HepG2 (cell line): Measurements from ENCODE around the gene DDRGK1. TPM values are rescaled to one million over a fixed set of nuclear protein-coding genes. Genes with fewer than 3 reads are reported as not detected.

ENCODE experiments used
- ATF1 ChIP-seq: IDR thresholded peaks from 2 replicates; pipeline ENCODE4 v1.6.1; 2016; ENCODE audit warnings: mild to moderate bottlenecking, control low read depth
- DMAP1 ChIP-seq: IDR thresholded peaks from 2 replicates; pipeline ENCODE4 v1.6.1; 2016
- ELF1 ChIP-seq: sonication (generic); formaldehyde crosslinking; IDR thresholded peaks from 2 replicates; pipeline ENCODE4 v1.4.0; 2020; ENCODE audit warnings: missing genetic modification reagents
- HHEX ChIP-seq: IDR thresholded peaks from 2 replicates; pipeline ENCODE4 v1.6.1; 2016; ENCODE audit warnings: control low read depth
- KDM1A ChIP-seq: IDR thresholded peaks from 2 replicates; pipeline ENCODE4 v1.6.1; 2016; ENCODE audit warnings: missing compliant biosample characterization
- KDM2A ChIP-seq: sonication (generic); formaldehyde crosslinking; IDR thresholded peaks from 2 replicates; pipeline ENCODE4 v1.4.0; 2020; ENCODE audit warnings: low read depth, missing genetic modification reagents, borderline replicate concordance
- KLF15 ChIP-seq: sonication (generic); formaldehyde crosslinking; IDR thresholded peaks from 2 replicates; pipeline ENCODE4 v1.8.1; 2023; ENCODE audit warnings: borderline replicate concordance, mild to moderate bottlenecking, inconsistent platforms, missing genetic modification reagents, mixed read lengths
- LBX2 ChIP-seq: sonication (generic); formaldehyde crosslinking; IDR thresholded peaks from 2 replicates; pipeline ENCODE4 v1.5.0; 2020; ENCODE audit warnings: missing genetic modification reagents, mild to moderate bottlenecking, borderline replicate concordance
- ZBTB10 ChIP-seq: sonication (generic); formaldehyde crosslinking; IDR thresholded peaks from 2 replicates; pipeline ENCODE4 v1.4.0; 2020; ENCODE audit warnings: missing genetic modification reagents, borderline replicate concordance
- ZBTB3 ChIP-seq: sonication (generic); formaldehyde crosslinking; IDR thresholded peaks from 2 replicates; pipeline ENCODE4 v1.4.0; 2020; ENCODE audit warnings: low read depth, mild to moderate bottlenecking, moderate library complexity, missing genetic modification reagents, borderline replicate concordance
- ZFP36L1 ChIP-seq: sonication (generic); formaldehyde crosslinking; IDR thresholded peaks from 2 replicates; pipeline ENCODE4 v1.8.0; 2022; ENCODE audit warnings: mild to moderate bottlenecking, missing genetic modification reagents, moderate library complexity
- ZNF232 ChIP-seq: sonication (generic); formaldehyde crosslinking; IDR thresholded peaks from 2 replicates; pipeline ENCODE4 v1.4.0; 2020; ENCODE audit warnings: missing genetic modification reagents, borderline replicate concordance
- ZNF782 ChIP-seq: sonication (generic); formaldehyde crosslinking; IDR thresholded peaks from 2 replicates; pipeline ENCODE4 v1.4.0; 2020; ENCODE audit warnings: missing genetic modification reagents, mild to moderate bottlenecking, borderline replicate concordance
- ZNF83 ChIP-seq: sonication (generic); formaldehyde crosslinking; IDR thresholded peaks from 2 replicates; pipeline ENCODE4 v1.4.0; 2020; ENCODE audit warnings: missing genetic modification reagents, mild to moderate bottlenecking, borderline replicate concordance
- polyA plus RNA-seq, 8 experiments: library from polyadenylated mRNA; depleted of rRNA in 3 of 8; stranded (reverse) in 7 of 8; unstranded in 1 of 8; fragments of >200 nt; fragmentation: Illumina TruSeq in 4 of 8; extraction: Trizol in 4 of 8; gene quantifications; 2 replicates each; pipeline versions ENCODE4 v1.2.1 to v1.2.3, GENCODE V29; 2011 to 2016; ENCODE audit warnings: low read depth in 4 of 8, missing spikeins in 1 of 8, mixed read lengths in 1 of 8; ENCODE audit not compliant: insufficient read depth in 1 of 8
- total RNA-seq, 5 experiments: library from RNA; depleted of rRNA; stranded (reverse); fragments of >200 nt; fragmentation: Illumina TruSeq; extraction: Trizol; gene quantifications; 2 replicates each; pipeline ENCODE4 v1.2.3, GENCODE V29; 2016; ENCODE audit warnings: low read depth in 1 of 5
- TF ChIP-seq, protein P1 (sequence below): sonication (generic); formaldehyde crosslinking; IDR thresholded peaks from 2 replicates; pipeline ENCODE4 v1.5.0; 2020; ENCODE audit warnings: mild to moderate bottlenecking, missing genetic modification reagents
- TF ChIP-seq, protein P2 (sequence below): sonication (generic); formaldehyde crosslinking; IDR thresholded peaks from 2 replicates; pipeline ENCODE4 v1.4.0; 2020; ENCODE audit warnings: missing genetic modification reagents, borderline replicate concordance

DDRGK1 gene
- total and polyA plus RNA-seq, 2 of the 13 experiments (the other 11 are each of a cell fraction or from before 2014, with no cell fraction given): 96.7 to 149 TPM

DNA sequence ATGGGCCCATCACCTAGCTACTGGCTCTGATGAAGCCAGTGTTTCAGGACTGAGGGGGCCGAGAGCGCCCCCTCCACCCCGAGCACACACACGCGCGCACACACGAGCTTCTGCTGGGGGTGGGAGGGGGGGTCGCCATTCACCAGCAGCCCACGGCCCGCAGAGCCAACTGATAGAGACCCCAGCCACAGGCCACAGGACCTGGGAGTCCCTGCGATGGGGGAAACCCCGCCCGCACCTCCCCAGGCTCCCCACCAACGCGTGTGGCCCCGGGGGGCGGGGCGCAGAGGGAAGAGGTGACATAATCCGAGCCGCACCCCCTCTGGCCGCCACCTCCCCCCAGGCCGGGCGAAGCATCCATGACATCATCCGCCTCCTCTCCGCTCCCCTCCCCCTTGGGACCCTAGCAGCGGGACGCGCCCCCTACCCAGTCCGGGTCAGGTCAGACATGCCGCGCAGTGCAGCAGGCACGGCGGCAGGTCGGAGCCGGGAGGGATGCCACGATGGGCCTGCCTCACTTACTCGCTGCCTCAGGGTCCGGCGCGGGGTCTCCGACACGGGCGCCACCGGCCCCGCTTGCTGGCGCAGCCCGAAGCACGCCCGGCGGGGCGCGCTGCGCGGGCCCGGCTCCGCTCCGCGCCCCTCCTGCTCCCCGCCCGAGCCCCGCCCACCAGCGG lies 31.4 kb downstream of the DDRGK1 start, which contains the start of gene LZTS3 (continued):
- TF ChIP-seq, protein P1, sequence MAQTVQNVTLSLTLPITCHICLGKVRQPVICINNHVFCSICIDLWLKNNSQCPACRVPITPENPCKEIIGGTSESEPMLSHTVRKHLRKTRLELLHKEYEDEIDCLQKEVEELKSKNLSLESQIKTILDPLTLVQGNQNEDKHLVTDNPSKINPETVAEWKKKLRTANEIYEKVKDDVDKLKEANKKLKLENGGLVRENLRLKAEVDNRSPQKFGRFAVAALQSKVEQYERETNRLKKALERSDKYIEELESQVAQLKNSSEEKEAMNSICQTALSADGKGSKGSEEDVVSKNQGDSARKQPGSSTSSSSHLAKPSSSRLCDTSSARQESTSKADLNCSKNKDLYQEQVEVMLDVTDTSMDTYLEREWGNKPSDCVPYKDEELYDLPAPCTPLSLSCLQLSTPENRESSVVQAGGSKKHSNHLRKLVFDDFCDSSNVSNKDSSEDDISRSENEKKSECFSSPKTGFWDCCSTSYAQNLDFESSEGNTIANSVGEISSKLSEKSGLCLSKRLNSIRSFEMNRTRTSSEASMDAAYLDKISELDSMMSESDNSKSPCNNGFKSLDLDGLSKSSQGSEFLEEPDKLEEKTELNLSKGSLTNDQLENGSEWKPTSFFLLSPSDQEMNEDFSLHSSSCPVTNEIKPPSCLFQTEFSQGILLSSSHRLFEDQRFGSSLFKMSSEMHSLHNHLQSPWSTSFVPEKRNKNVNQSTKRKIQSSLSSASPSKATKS: 0 out of 2 replicates have a peak, but pooled peaks have one; percentile 61
- TF ChIP-seq ATF1 (CRISPR knock-in tag): no peak
- TF ChIP-seq KDM1A (CRISPR knock-in tag): 0 out of 2 replicates have a peak, but pooled peaks have one; percentile 3
- peak; percentile 66 for TF ChIP-seq KDM2A
- no peak for TF ChIP-seq DMAP1 (CRISPR knock-in tag)
- TF ChIP-seq ZBTB3: no peak
- TF ChIP-seq ZNF782 (CRISPR knock-in tag): peak; percentile 22; the same call in 1 of the 2 replicates
- peak; percentile 78; the same call in 1 of the 2 replicates for TF ChIP-seq LBX2 (CRISPR knock-in tag)
- no peak for TF ChIP-seq ELF1 (CRISPR knock-in tag)
- TF ChIP-seq ZBTB10 (CRISPR knock-in tag): no peak; the same call in 1 of the 2 replicates
- no peak for TF ChIP-seq ZNF83 (CRISPR knock-in tag)
- TF ChIP-seq ZFP36L1 (CRISPR knock-in tag): 0 out of 2 replicates have a peak, but pooled peaks have one; percentile 1
- TF ChIP-seq, protein P2, sequence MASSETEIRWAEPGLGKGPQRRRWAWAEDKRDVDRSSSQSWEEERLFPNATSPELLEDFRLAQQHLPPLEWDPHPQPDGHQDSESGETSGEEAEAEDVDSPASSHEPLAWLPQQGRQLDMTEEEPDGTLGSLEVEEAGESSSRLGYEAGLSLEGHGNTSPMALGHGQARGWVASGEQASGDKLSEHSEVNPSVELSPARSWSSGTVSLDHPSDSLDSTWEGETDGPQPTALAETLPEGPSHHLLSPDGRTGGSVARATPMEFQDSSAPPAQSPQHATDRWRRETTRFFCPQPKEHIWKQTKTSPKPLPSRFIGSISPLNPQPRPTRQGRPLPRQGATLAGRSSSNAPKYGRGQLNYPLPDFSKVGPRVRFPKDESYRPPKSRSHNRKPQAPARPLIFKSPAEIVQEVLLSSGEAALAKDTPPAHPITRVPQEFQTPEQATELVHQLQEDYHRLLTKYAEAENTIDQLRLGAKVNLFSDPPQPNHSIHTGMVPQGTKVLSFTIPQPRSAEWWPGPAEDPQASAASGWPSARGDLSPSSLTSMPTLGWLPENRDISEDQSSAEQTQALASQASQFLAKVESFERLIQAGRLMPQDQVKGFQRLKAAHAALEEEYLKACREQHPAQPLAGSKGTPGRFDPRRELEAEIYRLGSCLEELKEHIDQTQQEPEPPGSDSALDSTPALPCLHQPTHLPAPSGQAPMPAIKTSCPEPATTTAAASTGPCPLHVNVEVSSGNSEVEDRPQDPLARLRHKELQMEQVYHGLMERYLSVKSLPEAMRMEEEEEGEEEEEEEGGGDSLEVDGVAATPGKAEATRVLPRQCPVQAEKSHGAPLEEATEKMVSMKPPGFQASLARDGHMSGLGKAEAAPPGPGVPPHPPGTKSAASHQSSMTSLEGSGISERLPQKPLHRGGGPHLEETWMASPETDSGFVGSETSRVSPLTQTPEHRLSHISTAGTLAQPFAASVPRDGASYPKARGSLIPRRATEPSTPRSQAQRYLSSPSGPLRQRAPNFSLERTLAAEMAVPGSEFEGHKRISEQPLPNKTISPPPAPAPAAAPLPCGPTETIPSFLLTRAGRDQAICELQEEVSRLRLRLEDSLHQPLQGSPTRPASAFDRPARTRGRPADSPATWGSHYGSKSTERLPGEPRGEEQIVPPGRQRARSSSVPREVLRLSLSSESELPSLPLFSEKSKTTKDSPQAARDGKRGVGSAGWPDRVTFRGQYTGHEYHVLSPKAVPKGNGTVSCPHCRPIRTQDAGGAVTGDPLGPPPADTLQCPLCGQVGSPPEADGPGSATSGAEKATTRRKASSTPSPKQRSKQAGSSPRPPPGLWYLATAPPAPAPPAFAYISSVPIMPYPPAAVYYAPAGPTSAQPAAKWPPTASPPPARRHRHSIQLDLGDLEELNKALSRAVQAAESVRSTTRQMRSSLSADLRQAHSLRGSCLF (CRISPR knock-in tag): no peak
- TF ChIP-seq KLF15 (CRISPR knock-in tag): no peak
- no peak for TF ChIP-seq HHEX (CRISPR knock-in tag)
- TF ChIP-seq ZNF232: peak; percentile 10; the same call in 1 of the 2 replicates
